Activated T-cell treated with anti-CD3 and anti-CD28 coated beads, Interleukin-2, amount 50 U/mL, for 24 hours (primary cell): ENCODE data around the gene PKHD1.
"Not testable (repeated sequence)": the region's sequence is repeated elsewhere in the genome, so short reads cannot be mapped to it uniquely, and the experiment has no call there.

Experiments
- DNase-seq: peaks from one replicate; pipeline ENCODE4 v3.0.0-alpha.2; 2020
- H3K27ac Mint-ChIP-seq: 2 replicates; pipeline ENCODE4 v1.8.0; 2020; ENCODE audit warnings: mild to moderate bottlenecking, mixed read lengths
- H3K27me3 Mint-ChIP-seq: 2 replicates; pipeline ENCODE4 v1.8.0; 2020; ENCODE audit warnings: mixed read lengths
- H3K36me3 Mint-ChIP-seq: 2 replicates; pipeline ENCODE4 v1.8.0; 2020; ENCODE audit warnings: low read depth, mixed read lengths
- H3K4me1 Mint-ChIP-seq: 2 replicates; pipeline ENCODE4 v1.8.0; 2020; ENCODE audit warnings: low read depth, mixed read lengths
- H3K4me3 Mint-ChIP-seq: 2 replicates; pipeline ENCODE4 v1.8.0; 2020; ENCODE audit warnings: mild to moderate bottlenecking, moderate library complexity, mixed read lengths
- H3K9me3 Mint-ChIP-seq: 2 replicates; pipeline ENCODE4 v1.8.0; 2020; ENCODE audit warnings: mixed read lengths

The PKHD1 gene

DNA sequence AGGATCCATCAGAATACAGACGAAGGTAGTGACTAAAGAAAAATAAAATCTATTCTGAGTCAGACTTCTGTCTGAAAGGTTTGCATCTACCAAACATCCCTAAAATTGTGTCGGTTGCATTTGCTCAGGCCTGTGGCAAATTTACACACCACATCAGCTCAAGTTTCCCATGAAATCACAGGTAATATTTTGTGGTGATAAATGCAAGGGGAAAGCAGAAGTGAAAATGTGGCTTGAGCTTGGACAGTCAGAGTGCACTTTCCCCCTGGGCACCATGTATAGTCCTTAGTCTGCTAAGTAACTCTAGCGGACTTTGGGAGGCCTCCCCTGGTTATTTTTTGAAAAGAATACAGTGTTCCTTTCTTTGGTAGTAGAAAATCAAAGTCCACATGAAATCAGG, 159.1 kb downstream of the PKHD1 start:
- Mint-ChIP-seq H3K27me3 (no peaks in the 10 kb centered on the region), H3K9me3 (no peaks in the 10 kb centered on the region), H3K4me3 (no peak overlapping the region), H3K36me3 (no peaks in the 10 kb centered on the region), H3K4me1 (no peaks in the 10 kb centered on the region), H3K27ac (no peak overlapping the region)
- DNase-seq = no peak

DNA sequence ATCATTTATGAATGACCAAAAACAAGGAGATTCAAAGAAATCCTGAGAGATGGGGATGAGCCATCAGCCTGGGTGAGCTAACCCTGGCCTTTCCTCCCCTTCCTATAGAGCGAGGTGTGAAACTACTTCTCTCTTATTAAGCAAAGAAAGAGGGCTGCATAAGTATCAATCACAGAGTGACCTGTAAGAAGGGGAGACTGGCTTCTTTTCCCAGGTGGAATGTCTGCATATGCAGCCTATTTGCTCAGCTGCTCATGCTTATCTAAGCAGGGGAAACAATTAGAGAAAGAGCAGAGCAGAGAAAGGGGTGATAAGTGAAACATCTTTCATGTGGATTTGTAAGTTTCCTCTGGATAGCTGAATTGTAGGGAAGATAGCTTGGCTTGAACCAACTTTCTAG, 160.0 kb downstream of the PKHD1 start:
- Mint-ChIP-seq H3K27ac (no peak overlapping the region), H3K27me3 (no peaks in the 10 kb centered on the region), H3K4me3 (no peak overlapping the region)

DNA sequence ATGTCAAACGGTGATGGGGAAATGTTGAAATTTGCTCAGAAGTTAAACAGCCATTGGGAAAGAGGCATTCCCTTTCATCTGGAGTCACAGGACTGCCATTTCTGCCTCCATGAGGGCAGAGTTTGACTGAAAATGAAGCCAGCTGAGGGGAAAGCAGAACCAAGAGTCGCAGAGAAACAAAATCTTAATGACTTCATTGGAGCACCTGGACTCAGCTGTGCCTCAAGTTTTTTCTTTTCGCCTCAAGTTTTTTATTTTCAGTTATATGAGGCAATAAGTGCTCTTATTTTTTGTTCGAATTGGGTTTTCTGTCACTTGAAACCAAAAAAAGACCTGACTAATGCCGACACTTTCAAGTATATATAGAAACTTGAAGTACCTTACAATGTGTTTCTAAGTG, 161.3 kb downstream of the PKHD1 start:
- no peak overlapping the region for H3K27ac Mint-ChIP-seq
- no peaks in the 10 kb centered on the region for H3K9me3 Mint-ChIP-seq
- H3K4me1 Mint-ChIP-seq = no peaks in the 10 kb centered on the region
- no peaks in the 10 kb centered on the region for H3K36me3 Mint-ChIP-seq
- no peak for DNase-seq
- no peak overlapping the region for H3K4me3 Mint-ChIP-seq
- no peaks in the 10 kb centered on the region for H3K27me3 Mint-ChIP-seq

More for the DNA sequence above, 160.0 kb downstream of the PKHD1 start:
- Mint-ChIP-seq H3K9me3 (no peaks in the 10 kb centered on the region), H3K36me3 (no peaks in the 10 kb centered on the region), H3K4me1 (no peaks in the 10 kb centered on the region)
- no peak for DNase-seq

DNA sequence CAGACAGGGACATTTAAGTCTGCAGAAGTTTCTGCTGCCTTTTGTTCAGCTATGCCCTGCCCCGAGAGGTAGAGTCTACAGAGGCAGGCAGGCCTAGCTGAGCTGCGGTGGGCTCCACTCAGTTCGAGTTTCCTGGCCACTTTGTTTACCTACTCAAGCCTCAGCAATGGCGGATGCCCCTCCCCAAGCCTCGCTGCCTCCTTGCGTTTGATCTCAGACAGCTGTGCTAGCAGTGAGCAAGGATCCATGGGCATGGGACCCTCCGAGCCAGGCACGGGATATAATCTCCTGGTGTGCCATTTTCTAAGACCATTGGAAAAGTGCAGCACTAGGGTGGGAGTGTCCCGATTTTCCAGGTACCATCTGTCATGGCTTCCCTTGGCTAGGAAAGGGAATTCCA, 164.9 kb downstream of the PKHD1 start:
- not testable (repeated sequence) for H3K4me1 Mint-ChIP-seq, H3K36me3 Mint-ChIP-seq, H3K9me3 Mint-ChIP-seq, H3K27ac Mint-ChIP-seq, H3K4me3 Mint-ChIP-seq, DNase-seq, H3K27me3 Mint-ChIP-seq

DNA sequence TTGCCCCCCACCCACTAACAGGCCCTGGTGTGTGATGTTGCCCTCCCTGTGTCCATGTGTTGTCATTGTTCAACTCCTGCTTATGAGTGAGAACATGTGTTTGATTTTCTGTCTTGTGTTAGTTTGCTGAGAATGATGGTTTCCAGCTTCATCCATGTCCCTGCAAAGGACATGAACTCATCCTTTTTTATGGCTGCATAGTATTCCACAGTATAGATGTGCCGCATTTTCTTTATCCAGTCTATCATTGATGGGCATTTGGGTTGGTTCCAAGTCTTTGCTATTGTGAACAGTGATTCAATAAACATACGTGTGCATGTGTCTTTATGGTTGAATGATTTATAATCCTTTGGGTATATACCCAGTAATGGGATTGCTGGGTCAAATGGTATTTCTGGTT, 169.1 kb downstream of the PKHD1 start:
- not testable (repeated sequence) for H3K4me3 Mint-ChIP-seq, H3K27me3 Mint-ChIP-seq, DNase-seq, H3K27ac Mint-ChIP-seq, H3K4me1 Mint-ChIP-seq, H3K36me3 Mint-ChIP-seq, H3K9me3 Mint-ChIP-seq

DNA sequence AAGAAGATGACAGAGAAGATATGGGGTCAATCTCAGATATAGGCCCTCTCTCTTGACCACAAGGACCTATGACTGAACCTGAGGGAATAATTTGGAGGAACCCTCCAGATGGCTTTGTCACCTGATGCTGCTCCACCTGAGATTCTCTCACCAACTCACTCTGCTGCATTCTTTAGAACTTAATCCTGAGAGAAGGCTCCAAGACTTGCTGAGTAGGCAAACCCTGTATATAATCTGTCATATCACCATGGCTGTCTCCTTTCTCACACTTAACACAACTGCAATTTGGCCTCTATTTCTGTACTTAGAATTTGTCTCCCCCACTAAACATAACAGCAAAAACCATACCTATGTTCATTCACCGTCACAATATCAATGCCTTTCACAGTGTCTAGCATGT, 172.3 kb downstream of the PKHD1 start:
- no peak for DNase-seq
- Mint-ChIP-seq H3K27ac (no peak overlapping the region), H3K4me3 (no peak overlapping the region), H3K4me1 (no peaks in the 10 kb centered on the region), H3K27me3 (peaks cover 9% of the 10 kb centered on the region), H3K9me3 (peaks cover 3% of the 10 kb centered on the region), H3K36me3 (no peaks in the 10 kb centered on the region)

DNA sequence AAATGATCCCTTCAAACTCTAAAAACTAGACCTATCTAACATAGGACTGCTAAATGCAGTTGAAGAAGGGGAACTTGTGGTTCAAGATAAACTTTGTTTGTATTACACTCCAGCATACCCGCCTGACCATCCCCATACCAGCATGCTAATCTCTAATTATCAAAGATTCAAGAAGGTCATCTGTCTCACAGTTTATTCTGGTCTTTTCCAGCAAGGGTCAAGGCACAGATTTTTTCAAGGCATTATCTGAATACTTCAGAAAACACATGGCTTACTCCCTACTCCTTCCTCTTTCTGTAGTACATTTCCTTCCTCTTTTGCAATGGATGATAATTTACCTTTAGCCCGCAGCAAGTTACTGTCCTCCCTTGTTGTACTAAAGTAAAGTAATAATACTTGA, 174.1 kb downstream of the PKHD1 start:
- peaks cover 9% of the 10 kb centered on the region for H3K27me3 Mint-ChIP-seq
- H3K9me3 Mint-ChIP-seq = peaks cover under 1% of the 10 kb centered on the region
- H3K36me3 Mint-ChIP-seq = no peaks in the 10 kb centered on the region
- DNase-seq = no peak
- H3K4me3 Mint-ChIP-seq = no peak overlapping the region
- no peak overlapping the region for H3K27ac Mint-ChIP-seq
- H3K4me1 Mint-ChIP-seq = no peaks in the 10 kb centered on the region

DNA sequence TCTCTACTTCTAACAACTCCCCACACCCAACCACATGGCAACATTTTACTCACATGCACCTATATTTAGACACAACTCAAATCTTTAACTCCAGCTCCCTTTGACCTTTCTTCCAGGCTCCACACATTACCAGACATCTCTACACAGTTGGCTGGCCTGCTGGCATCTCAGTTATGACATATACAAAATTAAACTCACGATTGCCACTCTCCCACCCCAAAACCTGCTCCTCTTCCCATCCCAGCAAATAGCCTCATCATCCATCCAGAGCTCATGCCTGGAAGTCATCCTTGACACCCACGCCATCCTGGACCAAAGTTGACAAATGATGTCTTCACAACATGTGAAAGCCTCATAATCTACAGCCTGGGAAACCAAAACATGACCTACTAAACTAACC, 176.6 kb downstream of the PKHD1 start:
- Mint-ChIP-seq H3K27me3 (peaks cover 9% of the 10 kb centered on the region), H3K4me3 (no peak overlapping the region), H3K4me1 (no peaks in the 10 kb centered on the region), H3K9me3 (no peaks in the 10 kb centered on the region), H3K36me3 (no peaks in the 10 kb centered on the region), H3K27ac (no peak overlapping the region)
- DNase-seq = no peak

DNA sequence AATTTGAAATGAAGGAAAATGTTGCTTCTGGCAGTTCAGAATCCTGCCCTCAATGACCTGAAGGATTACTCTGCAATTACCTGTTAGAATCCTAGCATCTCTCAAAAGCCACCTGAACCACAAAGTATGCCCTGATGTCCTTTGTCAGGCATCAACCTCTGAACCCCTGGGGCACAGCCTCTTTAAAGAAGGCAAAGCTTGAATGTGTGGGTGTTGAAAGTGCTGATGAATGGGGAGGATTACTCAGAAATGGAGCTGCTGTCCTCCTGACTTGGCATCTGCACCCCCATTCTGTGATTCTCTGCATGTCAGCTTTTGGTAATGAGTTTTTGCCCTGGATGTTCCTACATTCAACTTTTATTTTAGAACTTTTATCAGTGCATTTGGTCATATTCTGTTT, 179.2 kb downstream of the PKHD1 start:
- Mint-ChIP-seq H3K27me3 (peaks cover 7% of the 10 kb centered on the region), H3K4me3 (no peak overlapping the region)

DNA sequence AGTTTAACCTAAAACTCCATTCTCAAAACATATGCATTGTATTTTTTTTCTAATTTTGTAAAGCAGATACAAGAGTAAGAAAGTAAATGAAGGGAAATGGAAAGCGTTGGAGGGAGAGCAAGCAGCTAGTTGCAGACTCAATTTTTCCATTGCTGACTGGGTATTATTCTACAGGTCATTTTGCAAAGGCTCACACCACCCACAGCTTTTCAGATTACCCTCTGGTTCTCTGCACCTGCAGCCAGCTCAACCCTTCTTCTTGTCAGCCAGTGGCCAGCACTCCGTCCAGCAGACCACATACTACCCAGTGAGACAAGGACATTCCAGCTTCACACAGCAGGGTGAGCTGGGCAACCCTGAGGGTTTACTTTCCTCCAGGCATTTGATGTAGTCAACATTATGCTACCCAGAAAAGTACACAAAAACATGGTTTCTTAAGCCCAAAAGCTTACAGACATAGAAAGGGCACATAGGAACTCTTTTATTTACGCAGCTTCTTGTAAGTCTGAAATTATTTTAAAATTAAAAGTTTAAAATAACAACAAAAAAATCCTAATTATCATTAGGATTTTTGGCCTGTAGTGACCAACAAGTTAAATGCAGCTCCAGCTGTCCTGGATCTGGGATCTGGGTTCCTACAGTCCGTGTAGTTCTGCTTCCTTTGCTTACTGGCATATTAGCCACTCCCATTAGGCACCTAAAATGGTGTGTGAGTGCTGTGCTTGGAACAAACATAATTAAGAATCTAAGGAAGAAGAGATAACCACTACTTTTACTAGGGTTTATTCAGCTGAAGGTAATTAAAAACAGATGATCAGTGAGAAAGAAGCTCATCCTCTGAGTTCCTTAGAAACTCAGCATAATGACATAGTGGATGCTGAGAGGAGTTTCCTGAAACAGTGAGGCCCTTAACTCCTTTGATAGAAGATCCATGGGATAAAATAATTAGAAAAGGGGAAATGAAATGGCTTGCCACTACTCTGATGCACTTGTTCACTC, 185.3 kb downstream of the PKHD1 start:
- Mint-ChIP-seq H3K27me3 (no peaks in the 10 kb centered on the region), H3K36me3 (no peaks in the 10 kb centered on the region), H3K4me3 (no peak overlapping the region), H3K4me1 (no peaks in the 10 kb centered on the region), H3K9me3 (no peaks in the 10 kb centered on the region), H3K27ac (no peak overlapping the region)
- DNase-seq = no peak

More for the DNA sequence above, 179.2 kb downstream of the PKHD1 start:
- H3K4me1 Mint-ChIP-seq = no peaks in the 10 kb centered on the region
- DNase-seq = no peak
- no peak overlapping the region for H3K27ac Mint-ChIP-seq
- H3K9me3 Mint-ChIP-seq = no peaks in the 10 kb centered on the region
- no peaks in the 10 kb centered on the region for H3K36me3 Mint-ChIP-seq

DNA sequence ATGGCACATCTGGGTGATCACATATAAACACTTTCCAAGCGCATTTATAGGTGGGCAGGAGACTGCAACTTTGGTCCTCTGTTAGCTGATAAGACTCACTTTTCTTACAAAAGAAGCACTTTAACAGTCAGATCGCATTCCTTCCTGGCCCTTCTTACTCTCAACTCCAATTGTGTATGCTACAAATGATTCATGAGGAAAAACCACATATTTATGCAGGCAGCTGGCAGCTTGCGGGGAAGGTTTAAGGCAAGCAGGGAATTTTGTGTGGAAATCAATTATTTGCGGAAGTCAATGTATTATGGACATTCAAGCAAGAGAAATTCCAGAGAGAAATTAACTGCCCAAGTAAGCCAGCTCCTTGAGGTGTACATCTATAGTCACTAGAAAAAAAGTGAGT, 194.0 kb downstream of the PKHD1 start:
- Mint-ChIP-seq H3K27ac (no peak overlapping the region), H3K27me3 (no peaks in the 10 kb centered on the region), H3K9me3 (no peaks in the 10 kb centered on the region), H3K4me1 (no peaks in the 10 kb centered on the region), H3K36me3 (no peaks in the 10 kb centered on the region), H3K4me3 (no peak overlapping the region)
- DNase-seq = no peak

DNA sequence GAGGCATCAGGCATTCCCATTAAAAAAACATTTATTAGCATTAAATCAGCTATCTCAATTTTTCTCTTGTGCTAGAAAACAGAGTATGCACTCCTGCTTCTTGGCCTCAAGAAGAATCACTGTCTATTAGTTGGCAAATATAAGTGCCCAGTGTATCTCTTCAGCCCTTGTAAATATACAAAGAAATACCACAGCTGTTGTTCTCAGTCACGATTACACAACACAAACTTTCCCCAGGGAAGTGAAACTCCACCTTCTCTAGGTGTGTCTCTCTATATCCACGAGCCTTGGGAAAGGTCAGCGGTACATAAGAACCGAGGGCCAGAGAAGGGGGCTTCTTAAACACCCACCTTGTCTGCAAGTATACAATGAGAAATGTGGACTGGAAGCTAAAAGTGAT, 194.7 kb downstream of the PKHD1 start:
- no peak for DNase-seq
- H3K36me3 Mint-ChIP-seq = no peaks in the 10 kb centered on the region
- H3K27me3 Mint-ChIP-seq = no peaks in the 10 kb centered on the region
- H3K4me1 Mint-ChIP-seq = no peaks in the 10 kb centered on the region
- no peaks in the 10 kb centered on the region for H3K9me3 Mint-ChIP-seq
- no peak overlapping the region for H3K27ac Mint-ChIP-seq
- H3K4me3 Mint-ChIP-seq = no peak overlapping the region

DNA sequence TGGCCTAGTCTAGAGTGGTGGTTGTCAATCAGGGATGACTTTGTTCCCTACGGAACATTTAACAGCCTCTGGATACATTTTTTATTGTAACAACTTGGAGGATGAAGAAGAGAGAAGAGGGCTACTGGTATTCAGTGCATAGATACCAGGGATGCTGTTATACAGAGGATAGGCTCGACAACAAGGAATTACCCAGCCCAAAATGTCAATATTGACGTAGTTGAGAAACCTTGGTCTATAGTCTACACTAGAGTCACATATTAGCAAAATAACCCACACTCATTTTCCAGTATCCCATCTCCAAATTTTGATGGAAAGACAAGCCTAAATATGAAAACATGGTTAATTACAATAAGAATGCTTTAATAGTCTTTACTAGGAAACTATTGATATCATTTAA, 195.1 kb downstream of the PKHD1 start:
- H3K27me3 Mint-ChIP-seq = no peaks in the 10 kb centered on the region
- DNase-seq = no peak
- H3K36me3 Mint-ChIP-seq = no peaks in the 10 kb centered on the region
- H3K27ac Mint-ChIP-seq = no peak overlapping the region
- no peaks in the 10 kb centered on the region for H3K9me3 Mint-ChIP-seq
- H3K4me1 Mint-ChIP-seq = no peaks in the 10 kb centered on the region
- H3K4me3 Mint-ChIP-seq = no peak overlapping the region

DNA sequence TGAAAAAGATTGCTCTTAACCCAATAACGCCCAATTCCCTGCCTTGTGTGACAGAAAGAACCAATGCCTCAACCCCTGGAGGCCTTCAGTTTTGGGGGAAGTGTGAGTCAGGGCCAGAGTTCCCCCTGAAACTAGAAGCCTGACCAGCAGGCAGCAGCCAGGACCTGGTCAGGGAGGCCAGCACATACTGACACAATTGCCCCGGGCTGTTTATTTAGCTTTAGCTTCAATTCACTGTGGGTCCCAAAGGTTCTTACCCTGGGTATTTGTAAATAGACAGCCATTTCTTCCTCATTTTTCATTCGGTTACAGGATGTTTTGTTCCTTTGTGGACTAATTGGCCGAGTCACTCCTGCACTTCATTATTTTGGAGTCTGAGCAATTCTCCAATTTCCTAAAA, 195.6 kb downstream of the PKHD1 start:
- Mint-ChIP-seq H3K4me1 (no peaks in the 10 kb centered on the region), H3K4me3 (no peak overlapping the region), H3K36me3 (no peaks in the 10 kb centered on the region), H3K27me3 (no peaks in the 10 kb centered on the region), H3K9me3 (no peaks in the 10 kb centered on the region), H3K27ac (no peak overlapping the region)
- DNase-seq = no peak

DNA sequence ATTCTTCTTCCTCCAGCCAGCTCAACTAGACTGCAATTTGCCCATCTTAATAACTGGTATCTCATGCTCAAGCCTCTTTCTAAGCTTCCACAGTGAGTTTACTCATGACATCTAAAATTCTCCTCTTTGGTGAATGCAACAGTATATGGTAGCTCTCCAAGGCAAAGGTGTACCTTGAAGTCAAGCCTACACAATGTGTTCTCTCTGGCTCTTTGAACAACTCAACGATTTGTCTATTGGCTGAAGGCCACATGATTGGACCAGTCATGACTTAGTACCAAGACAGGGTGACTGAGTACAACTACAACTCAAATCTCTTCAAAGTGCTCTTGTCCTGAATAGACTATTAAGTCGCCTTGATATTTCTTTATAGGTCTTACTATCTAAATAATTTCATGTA, 199.6 kb downstream of the PKHD1 start:
- H3K36me3 Mint-ChIP-seq = no peaks in the 10 kb centered on the region
- DNase-seq = no peak
- H3K27me3 Mint-ChIP-seq = no peaks in the 10 kb centered on the region
- H3K4me3 Mint-ChIP-seq = no peak overlapping the region
- H3K27ac Mint-ChIP-seq = no peak overlapping the region
- H3K4me1 Mint-ChIP-seq = no peaks in the 10 kb centered on the region
- no peaks in the 10 kb centered on the region for H3K9me3 Mint-ChIP-seq
